Frontal cortex (tissue), 4 donors: ENCODE results near the gene TUBA4B. TPM values are rescaled to one million over a fixed set of nuclear protein-coding genes. Genes with fewer than 3 reads are reported as not detected.

Experiments
- DNase-seq, 2 donors: peaks; one replicate each; pipeline ENCODE4 v3.0.0; 2012; ENCODE audit warnings: low spot score in 2 of 2
- FAIRE-seq: peaks from 2 replicates; lab custom pipeline; 2012; peaks lifted over from hg19 to GRCh38; lab: Jason Lieb, UNC
- total RNA-seq: library from RNA; depleted of rRNA; stranded (reverse); fragments of >200 nt; gene quantifications from one replicate; pipeline ENCODE4 v1.2.3, GENCODE V29; 2014
- donor health status: control.
- donor health status: control.
- donor health status: control.

The TUBA4B gene
- not detected for total RNA-seq

- FAIRE-seq = no peak
- peak; percentile 34 to 40 for DNase-seq
These were observed at the start of gene TUBA4B for GRCh38 chr2:219252900-219253752. TUBA4B (plus strand) TSS chr2:219253243; CDS start chr2:219253408, 165 bp downstream.

DNA sequence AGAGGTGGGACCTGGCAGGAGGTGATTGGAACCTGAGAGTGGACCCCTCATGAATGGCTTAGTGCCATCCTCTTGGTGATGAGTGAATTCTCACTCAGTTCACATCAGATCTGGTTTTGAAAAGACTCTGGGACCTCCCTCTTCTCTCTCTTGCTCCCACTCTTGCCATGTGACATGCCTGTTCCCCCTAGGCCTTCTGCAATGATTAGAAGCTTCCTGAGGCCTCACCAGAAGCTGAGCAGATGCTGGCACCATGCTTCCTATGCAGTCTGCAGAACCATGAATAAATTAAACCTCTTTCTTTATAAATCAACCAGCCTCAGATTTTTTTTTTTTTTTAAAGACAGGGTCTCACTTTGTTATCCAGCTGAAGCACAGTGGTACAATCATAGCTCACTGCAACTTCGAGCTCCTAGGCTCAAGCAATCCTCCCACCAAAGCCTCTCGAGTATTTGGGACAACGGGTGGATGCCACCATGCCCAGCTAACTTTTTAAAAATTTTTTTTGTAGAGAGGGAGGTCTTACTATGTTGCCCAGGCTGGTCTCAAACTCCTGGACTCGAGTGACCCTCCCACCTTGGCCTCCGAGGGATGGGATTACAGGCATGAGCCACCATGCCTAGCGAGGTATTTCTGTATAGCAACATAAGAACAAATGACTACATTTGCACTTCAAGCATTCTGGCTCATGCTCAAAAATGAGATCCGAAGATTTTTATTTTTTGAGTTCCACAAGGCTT lies 48.4 kb upstream of the TUBA4B start:
- DNase-seq (no peak), FAIRE-seq (no peak)

GRCh38 chr2:219205165-219205538 lies 47.9 kb upstream of the TUBA4B start:
- no peak for FAIRE-seq

DNA sequence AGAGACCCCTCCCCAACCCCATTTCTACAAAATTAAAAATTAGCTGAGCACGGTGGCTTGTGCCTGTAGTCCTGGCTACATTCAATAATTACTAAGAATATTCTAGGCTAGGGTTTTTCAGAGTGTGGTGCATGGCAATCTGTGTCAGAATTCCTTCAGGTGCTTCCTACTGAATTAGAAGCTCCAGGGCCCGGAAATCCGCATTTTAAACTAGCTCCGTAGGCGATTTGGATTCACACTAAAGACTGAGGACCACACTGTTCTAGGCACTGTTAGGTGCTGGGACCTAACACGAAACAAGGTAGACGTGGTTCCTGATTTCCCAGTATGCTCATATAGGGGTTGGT lies 47.1 kb upstream of the TUBA4B start:
- FAIRE-seq (no peak), DNase-seq (no peak)

More at GRCh38 chr2:219205165-219205538, 47.9 kb upstream of the TUBA4B start:
- no peak for DNase-seq

DNA sequence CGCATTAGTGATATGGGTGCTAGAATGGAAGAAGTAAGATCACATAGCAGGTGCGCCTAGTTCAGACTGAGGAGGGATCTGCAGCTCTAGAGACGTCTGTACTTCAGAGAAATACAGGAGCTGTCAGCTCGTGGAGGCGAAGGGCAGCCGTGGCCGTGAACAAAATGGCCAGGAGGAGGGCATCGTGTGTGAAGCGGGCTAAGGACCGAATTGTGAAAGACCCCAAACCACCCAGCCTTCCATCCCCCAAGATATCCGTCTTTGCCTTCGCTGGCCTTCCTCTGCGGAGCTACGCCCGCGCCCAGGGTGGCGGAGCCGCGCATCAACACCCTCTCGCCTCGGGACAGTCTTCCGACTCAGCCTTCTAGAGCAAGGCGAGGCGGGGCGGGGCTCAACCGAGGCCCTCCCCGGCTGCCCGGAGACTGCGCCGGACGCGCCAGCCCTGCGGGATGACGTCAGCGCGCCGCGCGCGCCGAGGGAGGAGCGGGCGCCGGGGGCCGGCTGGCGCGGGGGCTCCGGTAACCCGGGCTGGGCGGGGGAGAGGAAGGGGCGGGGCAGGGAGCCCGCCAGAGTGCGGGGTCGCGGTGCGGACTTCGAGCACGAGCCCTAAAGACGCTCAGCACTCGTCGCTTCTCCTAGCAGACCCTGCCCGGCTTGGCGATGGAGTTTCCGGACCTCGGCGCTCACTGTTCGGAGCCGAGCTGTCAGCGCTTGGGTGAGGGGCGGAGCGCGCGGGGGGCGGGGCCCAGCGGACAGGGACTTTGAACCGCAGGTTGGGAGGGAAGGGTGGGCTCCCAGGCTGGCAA lies 46.5 kb upstream of the TUBA4B start, which contains the start of gene ZFAND2B:
TSS of gene ZFAND2B (plus strand) at position 455 of the 806 bp plus-strand sequence. CDS start at position 661, 206 bp downstream.
- DNase-seq (peak; percentile 99), FAIRE-seq (no peak)

DNA sequence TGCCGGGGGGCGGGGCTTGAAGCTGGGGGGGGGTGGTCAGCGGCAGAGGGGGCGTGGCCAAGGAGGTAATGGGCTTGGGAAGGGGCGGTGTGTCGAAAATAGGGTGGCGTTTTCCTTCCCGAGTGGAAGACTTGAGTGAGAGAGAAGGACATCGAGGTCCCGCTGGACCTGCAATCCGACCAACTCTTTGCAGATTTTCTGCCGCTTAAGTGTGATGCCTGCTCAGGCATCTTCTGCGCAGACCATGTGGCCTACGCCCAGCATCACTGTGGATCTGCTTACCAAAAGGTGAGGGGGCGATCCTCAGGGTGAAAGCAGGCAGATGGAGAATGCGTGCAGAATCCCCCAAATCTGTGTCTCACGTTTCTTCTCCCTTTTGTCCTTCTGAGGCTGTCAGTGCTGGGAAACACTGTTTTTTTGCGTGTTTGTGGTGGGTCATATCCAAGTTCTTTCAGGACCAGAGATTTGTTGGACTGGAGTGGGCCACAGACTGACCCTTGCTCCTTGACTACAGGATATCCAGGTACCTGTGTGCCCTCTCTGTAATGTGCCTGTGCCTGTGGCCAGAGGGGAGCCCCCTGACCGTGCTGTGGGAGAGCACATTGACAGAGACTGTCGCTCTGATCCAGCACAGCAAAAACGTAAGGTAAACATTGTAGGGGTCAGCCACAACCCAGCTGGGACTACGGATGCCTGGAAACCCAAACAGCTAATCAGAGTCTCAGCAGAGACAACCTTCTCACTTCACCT lies 45.7 kb upstream of the TUBA4B start:
- FAIRE-seq (no peak), DNase-seq (no peak)

DNA sequence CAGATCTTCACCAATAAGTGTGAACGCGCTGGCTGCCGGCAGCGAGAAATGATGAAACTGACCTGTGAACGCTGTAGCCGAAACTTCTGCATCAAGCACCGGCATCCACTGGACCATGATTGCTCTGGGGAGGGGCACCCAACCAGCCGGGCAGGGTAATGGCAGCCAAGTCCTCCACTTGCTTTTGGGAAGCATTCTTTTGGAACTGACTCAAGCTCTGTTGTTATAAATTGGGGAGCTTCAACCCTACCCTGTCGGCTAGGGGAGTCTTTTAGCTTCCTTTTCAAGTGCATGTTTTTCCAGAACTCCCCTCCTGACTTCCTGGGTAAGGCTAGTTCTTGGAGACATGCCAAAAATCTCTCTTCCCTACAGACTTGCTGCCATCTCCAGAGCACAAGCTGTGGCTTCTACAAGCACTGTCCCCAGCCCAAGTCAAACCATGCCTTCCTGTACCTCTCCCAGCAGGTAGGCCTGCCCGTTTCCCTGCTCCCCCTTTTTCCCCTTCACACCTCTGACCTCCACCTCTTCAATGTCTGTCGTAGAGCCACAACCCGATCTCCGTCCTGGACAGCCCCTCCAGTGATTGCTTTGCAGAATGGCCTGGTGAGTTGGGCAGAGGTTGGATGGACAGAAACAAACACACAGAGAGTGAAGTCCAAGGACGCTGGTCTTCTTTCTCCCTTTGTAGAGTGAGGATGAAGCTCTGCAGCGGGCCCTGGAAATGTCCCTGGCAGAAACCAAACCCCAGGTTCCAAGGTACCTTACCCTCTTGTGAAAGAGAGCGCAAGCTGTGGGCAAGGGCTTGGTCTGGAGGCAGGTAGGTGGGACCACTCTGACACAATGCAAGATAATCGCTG lies 44.9 kb upstream of the TUBA4B start:
- DNase-seq = no peak

GRCh38 chr2:219209236-219210195 lies 43.5 kb upstream of the TUBA4B start:
- DNase-seq (no peak), FAIRE-seq (no peak)

More for the DNA sequence above, 44.9 kb upstream of the TUBA4B start:
- no peak for FAIRE-seq

- DNase-seq (no peak), FAIRE-seq (no peak)
These were observed 42.7 kb upstream of the TUBA4B start for GRCh38 chr2:219210196-219210885.

DNA sequence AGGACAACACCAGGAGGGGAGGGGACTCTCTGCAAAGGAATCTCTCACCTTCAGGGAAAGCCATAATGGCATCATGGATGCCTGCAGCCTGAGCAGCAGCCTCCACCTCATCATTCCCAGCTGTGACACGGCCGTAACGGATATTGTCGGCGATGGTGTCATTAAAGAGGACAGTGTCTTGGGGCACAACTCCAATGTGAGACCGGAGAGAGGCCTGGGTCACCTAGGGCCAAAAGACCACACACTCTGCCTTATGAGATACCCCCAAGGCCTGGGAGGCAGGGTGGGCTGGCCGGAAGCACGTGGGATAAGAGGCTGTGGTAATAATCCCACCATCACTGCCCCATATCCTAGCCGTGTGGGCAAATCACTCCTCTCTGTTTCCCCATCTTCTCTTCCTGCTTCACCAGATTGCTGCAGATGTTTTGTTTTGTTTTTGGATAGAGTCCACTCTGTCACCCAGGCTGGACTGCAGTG lies 42.1 kb upstream of the TUBA4B start:
- FAIRE-seq = no peak

DNA sequence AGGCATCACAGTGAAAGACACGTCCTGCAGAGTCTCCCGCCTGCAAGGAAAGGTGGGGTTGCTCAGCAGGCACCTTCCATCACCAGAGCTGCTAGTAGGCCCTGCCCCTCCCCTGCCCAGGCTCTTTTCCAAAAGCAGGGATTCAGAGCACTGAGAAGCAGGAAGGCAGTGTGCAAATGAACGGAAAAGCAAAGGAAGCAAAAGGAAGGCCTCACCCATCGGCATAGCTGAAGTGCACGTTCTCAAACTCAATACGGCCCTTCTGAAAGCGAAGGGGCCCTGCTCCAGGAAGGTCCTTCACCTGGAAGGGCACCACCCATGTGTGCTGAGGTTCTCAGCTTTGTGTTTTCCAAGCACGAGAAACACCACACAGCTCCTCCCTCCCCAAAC lies 40.0 kb upstream of the TUBA4B start:
- no peak for DNase-seq
- no peak for FAIRE-seq

More for the DNA sequence above, 42.1 kb upstream of the TUBA4B start:
- no peak for DNase-seq

GRCh38 chr2:219213486-219214071 lies 39.5 kb upstream of the TUBA4B start:
- no peak for FAIRE-seq
- DNase-seq = no peak

DNA sequence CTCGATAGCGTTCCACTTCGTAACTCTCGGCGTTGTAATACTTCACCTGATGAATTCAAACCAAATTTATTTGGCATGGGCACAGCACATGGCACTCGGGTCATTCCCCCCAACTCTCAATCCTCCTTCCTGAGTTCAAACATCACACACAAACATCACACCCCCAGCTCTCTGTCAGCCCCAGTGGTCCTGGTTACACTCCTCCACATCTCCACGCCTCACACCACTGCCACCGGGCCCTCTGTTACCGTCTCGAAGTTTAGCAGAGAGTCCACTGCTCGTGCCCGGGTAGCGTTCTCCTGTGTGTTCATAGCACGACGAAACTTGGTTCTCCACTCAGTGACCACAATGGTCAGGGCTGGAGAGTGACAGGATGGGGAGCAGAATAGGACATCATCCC lies 38.9 kb upstream of the TUBA4B start:
- no peak for DNase-seq
- no peak for FAIRE-seq

GRCh38 chr2:219214786-219215185 lies 38.3 kb upstream of the TUBA4B start:
- DNase-seq (no peak), FAIRE-seq (no peak)

- no peak for DNase-seq
- no peak for FAIRE-seq
These were observed 37.0 kb upstream of the TUBA4B start for GRCh38 chr2:219215871-219216534.

- no peak for DNase-seq
- FAIRE-seq = no peak
These were observed 36.5 kb upstream of the TUBA4B start for GRCh38 chr2:219216535-219216915.
